Measurements from ENCODE around the gene IDH3A. TPM values are rescaled to one million over a fixed set of nuclear protein-coding genes. Genes with fewer than 3 reads are reported as not detected.

Gene IDH3A
- total and polyA plus RNA-seq, 8 donors = 35.8 to 81.1 (median 49.6) TPM

- Histone ChIP-seq H3K27ac (no peak overlapping the region), H3K36me3 (no peaks in the 10 kb centered on the region), H3K9me3 (no peaks in the 10 kb centered on the region), H3K27me3 (no peaks in the 10 kb centered on the region), H3K4me1 (peaks cover 0 to 6% of the 10 kb centered on the region in 2 donors), H3K4me3 (no peak overlapping the region)
- intact Hi-C loops (cut with DNase I) = loop anchor here (5.0 kb wide), 3 partner anchors 86 to 131 kb away; no protein-coding TSS in a partner anchor
- ATAC-seq (no peak), DNase-seq (peak in 1 of 4 donors; percentile 26)
- no peak for TF ChIP-seq CTCF (IDR thresholded peaks at IDR 0.05)
Observed at GRCh38 chr15:78110916-78111475, 38.2 kb upstream of the IDH3A start.

- DNase-seq (no peak), ATAC-seq (no peak)
- no peaks in the 10 kb centered on the region for H3K36me3 ChIP-seq
- H3K4me1 ChIP-seq = peaks cover 0 to 6% of the 10 kb centered on the region in 2 donors
- TF ChIP-seq CTCF (IDR thresholded peaks at IDR 0.05) = no peak
- H3K27ac ChIP-seq = no peak overlapping the region
- no peaks in the 10 kb centered on the region for H3K9me3 ChIP-seq
- intact Hi-C loops (cut with DNase I) = loop anchor here (5.0 kb wide), 3 partner anchors 86 to 131 kb away; no protein-coding TSS in a partner anchor
- no peak overlapping the region for H3K4me3 ChIP-seq
- no peaks in the 10 kb centered on the region for H3K27me3 ChIP-seq
Observed at GRCh38 chr15:78111788-78112187, 37.4 kb upstream of the IDH3A start.

GRCh38 chr15:78112551-78112950, 36.6 kb upstream of the IDH3A start:
- H3K27ac ChIP-seq = no peak overlapping the region
- no peaks in the 10 kb centered on the region for H3K27me3 ChIP-seq
- ATAC-seq (no peak), DNase-seq (no peak)
- H3K9me3 ChIP-seq = no peaks in the 10 kb centered on the region
- intact Hi-C loops (cut with DNase I) = loop anchor here (5.0 kb wide), 3 partner anchors 85 to 130 kb away; no protein-coding TSS in a partner anchor
- H3K4me1 ChIP-seq = peaks cover 0 to 6% of the 10 kb centered on the region in 2 donors
- no peak for TF ChIP-seq CTCF (IDR thresholded peaks at IDR 0.05)
- no peaks in the 10 kb centered on the region for H3K36me3 ChIP-seq
- H3K4me3 ChIP-seq = no peak overlapping the region

- DNase-seq = no peak
- H3K36me3 ChIP-seq = no peaks in the 10 kb centered on the region
- no peak for TF ChIP-seq CTCF (IDR thresholded peaks at IDR 0.05)
- no peaks in the 10 kb centered on the region for H3K27me3 ChIP-seq
- no peak overlapping the region for H3K4me3 ChIP-seq
- H3K4me1 ChIP-seq = no peaks in the 10 kb centered on the region
- no peak for ATAC-seq
- no peaks in the 10 kb centered on the region for H3K9me3 ChIP-seq
- no peak overlapping the region for H3K27ac ChIP-seq
- intact Hi-C loops (cut with DNase I) = no loop called here
Observed at GRCh38 chr15:78120523-78120922, 28.6 kb upstream of the IDH3A start.

GRCh38 chr15:78125267-78125666, 23.9 kb upstream of the IDH3A start:
- Histone ChIP-seq H3K27ac (no peak overlapping the region), H3K27me3 (peaks cover 0 to under 1% of the 10 kb centered on the region in 2 donors), H3K9me3 (no peaks in the 10 kb centered on the region), H3K4me3 (no peak overlapping the region), H3K36me3 (no peaks in the 10 kb centered on the region), H3K4me1 (no peaks in the 10 kb centered on the region)
- ATAC-seq = no peak
- no peak for DNase-seq
- intact Hi-C loops (cut with DNase I) = no loop called here
- no peak for TF ChIP-seq CTCF (IDR thresholded peaks at IDR 0.05)
